H1 (cell line): ENCODE measurements around the gene CACNB2. TPM values are rescaled to one million over a fixed set of nuclear protein-coding genes. Genes with fewer than 3 reads are reported as not detected.

Experiments used
- CTCF ChIA-PET: fragments of 300-600 bp; sonication (Branson Sonifier 250); formaldehyde crosslinking; loops from one replicate; lab custom pipeline; 2021; ENCODE audit not compliant: partially characterized antibody; lab: Charles Lee
- POLR2A ChIA-PET: fragments of 300-600 bp; sonication (Branson Sonifier 250); formaldehyde crosslinking; loops from one replicate; lab custom pipeline; 2021; ENCODE audit warnings: inconsistent platforms; ENCODE audit not compliant: partially characterized antibody; lab: Charles Lee
- DNase-seq, 2 experiments: peaks; one replicate each; pipeline versions ENCODE4 v3.0.0 to v3.0.0-alpha.2; 2010 to 2022; ENCODE audit warnings: low spot score in 2 of 2, low read depth in 1 of 2, mixed read lengths in 1 of 2
- FAIRE-seq: peaks from 2 replicates; lab custom pipeline; 2011; peaks lifted over from hg19 to GRCh38; lab: Jason Lieb, UNC
- H2AFZ ChIP-seq: 2 replicates; pipeline ENCODE4 v1.8.1; 2012; ENCODE audit warnings: low read length, inconsistent platforms
- H2AK5ac ChIP-seq: 2 replicates; pipeline ENCODE4 v1.6.1; 2013; ENCODE audit warnings: low read depth, low read length
- H2BK120ac ChIP-seq: replicated peaks from 2 replicates; pipeline ENCODE3; 2013; ENCODE audit warnings: low read depth, low read length, inconsistent platforms
- H2BK12ac ChIP-seq: 2 replicates; pipeline ENCODE4 v1.6.1; 2013; ENCODE audit warnings: low read depth, low read length
- H2BK15ac ChIP-seq: 2 replicates; pipeline ENCODE4 v1.6.1; 2013; ENCODE audit warnings: low read length
- H2BK20ac ChIP-seq: 2 replicates; pipeline ENCODE4 v1.6.1; 2013; ENCODE audit warnings: low read length
- H2BK5ac ChIP-seq: 2 replicates; pipeline ENCODE4 v1.6.1; 2013; ENCODE audit warnings: low read depth, low read length
- H3K14ac ChIP-seq: 2 replicates; pipeline ENCODE4 v1.6.1; 2013; ENCODE audit warnings: inconsistent platforms; ENCODE audit not compliant: insufficient read length
- H3K18ac ChIP-seq: 2 replicates; pipeline ENCODE4 v1.6.1; 2013; ENCODE audit warnings: low read length; ENCODE audit errors: extremely low read depth
- H3K23ac ChIP-seq: 2 replicates; pipeline ENCODE4 v1.6.1; 2013; ENCODE audit warnings: inconsistent platforms; ENCODE audit not compliant: insufficient read length
- H3K23me2 ChIP-seq: 2 replicates; pipeline ENCODE4 v1.6.1; 2013; ENCODE audit warnings: low read depth, low read length
- H3K27ac ChIP-seq: 2 replicates; pipeline ENCODE4 v1.6.1; 2011; ENCODE audit warnings: low read depth, low read length, inconsistent platforms
- H3K27me3 ChIP-seq, 4 experiments: replicated peaks in 1 of 4; 1 replicate in 1 of 4; 2 replicates in 3 of 4; pipeline versions ENCODE4 v1.6.1 to v1.8.1; 2011 to 2013; ENCODE audit warnings: low read length in 3 of 4, mild to moderate bottlenecking in 3 of 4, inconsistent platforms in 2 of 4, mixed read lengths in 2 of 4, moderate library complexity in 1 of 4; ENCODE audit not compliant: control insufficient read depth in 3 of 4, insufficient read depth in 3 of 4; ENCODE audit errors: extremely low read depth in 1 of 4
- H3K36me3 ChIP-seq, 4 experiments: 2 replicates each; pipeline versions ENCODE4 v1.6.1 to v1.8.1; 2011 to 2013; ENCODE audit warnings: mild to moderate bottlenecking in 4 of 4, low read length in 3 of 4, moderate library complexity in 2 of 4, control low read depth in 1 of 4, inconsistent platforms in 1 of 4; ENCODE audit not compliant: insufficient read depth in 4 of 4, control insufficient read depth in 2 of 4
- H3K4ac ChIP-seq: replicated peaks from 2 replicates; pipeline ENCODE3; 2013; ENCODE audit warnings: low read length, low read depth, mixed read lengths, inconsistent platforms; ENCODE audit not compliant: insufficient read length
- H3K4me1 ChIP-seq, 4 experiments: replicated peaks in 1 of 4; 1 replicate in 1 of 4; 2 replicates in 3 of 4; pipeline versions ENCODE4 v1.6.1 to v1.8.1; 2011 to 2013; ENCODE audit warnings: low read length in 3 of 4, inconsistent platforms in 2 of 4, mixed read lengths in 1 of 4; ENCODE audit not compliant: insufficient read depth in 4 of 4, control insufficient read depth in 3 of 4
- H3K4me2 ChIP-seq, 2 experiments: 2 replicates each; pipeline versions ENCODE4 v1.6.1 to v1.8.1; 2011 to 2013; ENCODE audit warnings: low read depth in 2 of 2, low read length in 2 of 2, control low read depth in 1 of 2, inconsistent platforms in 1 of 2, mild to moderate bottlenecking in 1 of 2; ENCODE audit not compliant: insufficient read depth in 1 of 2
- H3K4me3 ChIP-seq, 4 experiments: fragments of 200-600, 300-600 bp in 1 of 4; sonication (generic), shearing (Covaris generic), sonication (Bioruptor Twin) in 1 of 4; 2 replicates each; pipeline versions ENCODE4 v1.5.1 to v1.8.1; 2011 to 2016; ENCODE audit warnings: low read length in 4 of 4, low read depth in 3 of 4, control low read depth in 2 of 4, inconsistent platforms in 2 of 4, mild to moderate bottlenecking in 2 of 4, mixed read lengths in 1 of 4, moderate library complexity in 1 of 4; ENCODE audit not compliant: insufficient read depth in 2 of 4; ENCODE audit errors: extremely low read depth in 1 of 4
- H3K56ac ChIP-seq: replicated peaks from 2 replicates; pipeline ENCODE3; 2013; ENCODE audit warnings: low read depth, mild to moderate bottlenecking, mixed read lengths, low read length, inconsistent platforms; ENCODE audit not compliant: insufficient read length
- H3K79me1 ChIP-seq: 2 replicates; pipeline ENCODE4 v1.6.1; 2013; ENCODE audit warnings: low read depth, low read length, control low read depth
- H3K79me2 ChIP-seq, 2 experiments: 2 replicates each; pipeline versions ENCODE4 v1.6.1 to v1.8.1; 2012 to 2013; ENCODE audit warnings: low read length in 2 of 2, mild to moderate bottlenecking in 2 of 2, inconsistent platforms in 1 of 2; ENCODE audit not compliant: insufficient read depth in 2 of 2, control insufficient read depth in 1 of 2
- H3K9ac ChIP-seq, 4 experiments: replicated peaks in 1 of 4; 1 replicate in 1 of 4; 2 replicates in 3 of 4; pipeline versions ENCODE4 v1.6.1 to v1.8.1; 2011 to 2013; ENCODE audit warnings: low read depth in 3 of 4, low read length in 3 of 4, control low read depth in 2 of 4, mild to moderate bottlenecking in 2 of 4, moderate library complexity in 2 of 4, inconsistent platforms in 1 of 4; ENCODE audit errors: extremely low read depth in 1 of 4
- H3K9me3 ChIP-seq, 2 experiments: 2 replicates each; pipeline versions ENCODE4 v1.6.1 to v1.8.1; 2012 to 2013; ENCODE audit warnings: mild to moderate bottlenecking in 2 of 2, moderate library complexity in 2 of 2, control low read depth in 1 of 2, inconsistent platforms in 1 of 2, low read depth in 1 of 2, low read length in 1 of 2, mixed read lengths in 1 of 2; ENCODE audit not compliant: insufficient read depth in 2 of 2
- H4K20me1 ChIP-seq, 2 experiments: replicated peaks in 1 of 2; 2 replicates each; pipeline versions ENCODE3 to v1.8.1; 2011 to 2013; ENCODE audit warnings: inconsistent platforms in 2 of 2, low read length in 2 of 2, mild to moderate bottlenecking in 1 of 2; ENCODE audit not compliant: insufficient read depth in 2 of 2, control insufficient read depth in 1 of 2
- H4K5ac ChIP-seq: 2 replicates; pipeline ENCODE4 v1.6.1; 2013; ENCODE audit warnings: low read length, low read depth, mixed read lengths, inconsistent platforms; ENCODE audit not compliant: insufficient read length
- H4K8ac ChIP-seq: 2 replicates; pipeline ENCODE4 v1.8.0; 2013; ENCODE audit warnings: mild to moderate bottlenecking, moderate library complexity, low read length, inconsistent platforms; ENCODE audit not compliant: insufficient read depth; ENCODE audit errors: extremely low read depth
- H4K91ac ChIP-seq: replicated peaks from 2 replicates; pipeline ENCODE3; 2013; ENCODE audit warnings: low read length, mixed read lengths, inconsistent platforms; ENCODE audit not compliant: insufficient read length
- ATF2 ChIP-seq: IDR thresholded peaks from 2 replicates; pipeline ENCODE4 v1.6.1; 2012; ENCODE audit warnings: low read length, inconsistent platforms
- BACH1 ChIP-seq: IDR thresholded peaks from 2 replicates; pipeline ENCODE4 v1.6.1; 2012; ENCODE audit warnings: low read length, improper control_type of control experiment
- CBX8 ChIP-seq: fragments of 300-800, 300-1000 bp; sonication (generic); IDR thresholded peaks from 2 replicates; pipeline ENCODE4 v1.7.1; 2016; ENCODE audit warnings: low read depth, low read length, borderline replicate concordance
- CHD2 ChIP-seq: IDR thresholded peaks from 2 replicates; pipeline ENCODE4 v1.6.1; 2012; ENCODE audit warnings: low read length, improper control_type of control experiment
- CREB1 ChIP-seq: IDR thresholded peaks from 2 replicates; pipeline ENCODE4 v1.6.1; 2012; ENCODE audit warnings: inconsistent platforms
- EGR1 ChIP-seq: IDR thresholded peaks from 2 replicates; pipeline ENCODE4 v1.6.1; 2011; ENCODE audit warnings: low read depth, low read length, borderline replicate concordance
- EP300 ChIP-seq, 2 experiments: IDR thresholded peaks; 1 replicate in 1 of 2; 2 replicates in 1 of 2; pipeline ENCODE4 v1.6.1; 2011 to 2012; ENCODE audit warnings: low read depth in 2 of 2, low read length in 2 of 2, mild to moderate bottlenecking in 2 of 2, borderline replicate concordance in 1 of 2, inconsistent platforms in 1 of 2, moderate library complexity in 1 of 2
- MAFK ChIP-seq: IDR thresholded peaks from 2 replicates; pipeline ENCODE4 v1.6.1; 2012; ENCODE audit warnings: low read depth, mild to moderate bottlenecking, improper control_type of control experiment, low read length
- NRF1 ChIP-seq: IDR thresholded peaks from 2 replicates; pipeline ENCODE4 v1.6.1; 2011; ENCODE audit warnings: mild to moderate bottlenecking, low read depth, low read length, improper control_type of control experiment
- PHF8 ChIP-seq: fragments of 200-600 bp; sonication (generic); conservative IDR thresholded peaks from 2 replicates; pipeline ENCODE4 v1.7.1; 2012; ENCODE audit warnings: low read depth, mild to moderate bottlenecking, inconsistent platforms, low read length, moderate library complexity
- POU5F1 ChIP-seq: IDR thresholded peaks from 2 replicates; pipeline ENCODE4 v1.6.1; 2011; ENCODE audit warnings: low read depth, mild to moderate bottlenecking, low read length, moderate library complexity
- RBBP5 ChIP-seq: IDR thresholded peaks from 2 replicates; pipeline ENCODE4 v1.7.1; 2012; ENCODE audit warnings: low read depth, mild to moderate bottlenecking, inconsistent platforms, low read length, moderate library complexity, borderline replicate concordance
- SIRT6 ChIP-seq: IDR thresholded peaks from one replicate; pipeline ENCODE4 v1.7.1; 2012; ENCODE audit warnings: low read length, inconsistent platforms
- WGBS, 2 experiments: shearing (Covaris generic) in 1 of 2; methylation state at CpG; one replicate each; pipeline versions ENCODE4 v1.1.6 to v1.1.7; 2013 to 2015; ENCODE audit warnings: low lambda C conversion rate in 2 of 2, mixed read lengths in 2 of 2, inconsistent platforms in 1 of 2, low coverage in 1 of 2, missing lambda C conversion rate in 1 of 2; ENCODE audit not compliant: insufficient replicate concordance in 2 of 2, insufficient coverage in 1 of 2, insufficient read length in 1 of 2; ENCODE audit errors: extremely low coverage in 1 of 2, missing lambda C conversion rate in 1 of 2; 5-methylcytosine and 5-hydroxymethylcytosine counted together
- polyA plus RNA-seq, 7 experiments: library from polyadenylated mRNA; depleted of rRNA in 3 of 7; stranded (reverse) in 5 of 7; unstranded in 2 of 7; fragments of >200 nt in 5 of 7; fragments of 200-250 nt in 2 of 7; gene quantifications; 1 replicate in 5 of 7; 2 replicates in 1 of 7; 4 replicates in 1 of 7; pipeline versions ENCODE4 v1.2.1 to v1.2.3, GENCODE V29; 2011 to 2013; ENCODE audit warnings: missing spikeins in 2 of 7, mixed read lengths in 2 of 7
- total RNA-seq: library from RNA; stranded (reverse); fragmentation: NEBNext Ultra II Directional; extraction: Animal tissue kit (Norgen Biotek cat#: 25700); gene quantifications from 2 replicates; pipeline ENCODE4 v1.2.1, GENCODE V29; 2021

Gene CACNB2
- total and polyA plus RNA-seq, 2 of the 8 experiments (the other 6 are each of a cell fraction or from before 2014, with no cell fraction given), result 2.4 to 3.2 TPM

- Histone ChIP-seq H4K20me1 (no peaks in the 10 kb centered on the region), H2BK15ac (no peak overlapping the region), H4K8ac (no peak overlapping the region), H3K4me2 (no peak overlapping the region), H4K5ac (no peak overlapping the region), H3K79me2 (no peaks in the 10 kb centered on the region), H2BK12ac (no peak overlapping the region), H3K79me1 (no peaks in the 10 kb centered on the region), H3K56ac (no peak overlapping the region), H2AFZ (no peak overlapping the region), H3K18ac (no peak overlapping the region), H2AK5ac (no peak overlapping the region), H2BK20ac (no peak overlapping the region), H3K27me3 (no peaks in the 10 kb centered on the region), H3K36me3 (no peaks in the 10 kb centered on the region; a peak in 1 of 8 replicates), H2BK120ac (no peak overlapping the region), H2BK5ac (no peak overlapping the region), H3K4me3 (no peak overlapping the region), H3K23ac (no peak overlapping the region), H3K23me2 (no peaks in the 10 kb centered on the region), H3K9ac (no peak overlapping the region), H3K14ac (no peak overlapping the region), H3K4ac (no peak overlapping the region), H3K4me1 (no peaks in the 10 kb centered on the region), H3K27ac (no peak overlapping the region), H4K91ac (no peak overlapping the region), H3K9me3 (no peaks in the 10 kb centered on the region)
- ChIA-PET CTCF (interaction anchor here (0.6 to 0.7 kb wide), 2 partner anchors 40 to 339 kb away, joined by 4 to 6 read pairs; no protein-coding TSS in a partner anchor), POLR2A (interaction anchor here (1.6 kb wide), 1 partner anchor 10 kb away, joined by 4 read pairs; no protein-coding TSS in a partner anchor)
- DNase-seq (no peak), FAIRE-seq (no peak)
- WGBS, 2 experiments, result 96% methylated on average over 2 of the region's 2 CpGs; no CpG with 5 or more reads in 1 of the 2 experiments
- TF ChIP-seq CBX8 (no peak), CREB1 (no peak), CHD2 (no peak), NRF1 (no peak), PHF8 (no peak), EGR1 (no peak), ATF2 (no peak), MAFK (no peak), SIRT6 (no peak), POU5F1 (no peak), RBBP5 (no peak), EP300 (IDR thresholded peaks at IDR 0.05; ENCODE audit: borderline replicate concordance in 1 of 2, low read depth in 2 of 2, low read length in 2 of 2) (no peak), BACH1 (no peak)
These were observed 383.6 kb downstream of the CACNB2 start for GRCh38 chr10:18523858-18524257.
